Left ventricle myocardium inferior (tissue), 1 donor: ENCODE results near the gene RAD51B. TPM values are rescaled to one million over a fixed set of nuclear protein-coding genes. Genes with fewer than 3 reads are reported as not detected.
"Not testable (repeated sequence)": the region's sequence is repeated elsewhere in the genome, so short reads cannot be mapped to it uniquely, and the experiment has no call there.

ENCODE experiments used
- DNase-seq: peaks from one replicate; pipeline ENCODE4 v3.0.0-alpha.2; 2020
- H3K27ac ChIP-seq: fragments of 200-600 bp; replicated peaks from 2 replicates; pipeline ENCODE4 v1.8.0; 2021
- H3K27me3 ChIP-seq: fragments of 200-600 bp; 2 replicates; pipeline ENCODE4 v1.8.0; 2021; ENCODE audit warnings: low read depth
- H3K36me3 ChIP-seq: fragments of 200-600 bp; 2 replicates; pipeline ENCODE4 v1.8.0; 2021
- H3K4me1 ChIP-seq: fragments of 200-600 bp; 2 replicates; pipeline ENCODE4 v1.8.0; 2021
- H3K4me3 ChIP-seq: fragments of 200-600 bp; 2 replicates; pipeline ENCODE4 v1.8.0; 2021; ENCODE audit warnings: mild to moderate bottlenecking, moderate library complexity
- H3K9me3 ChIP-seq: fragments of 200-600 bp; replicated peaks from 2 replicates; pipeline ENCODE4 v1.8.0; 2021
- intact Hi-C: fragments of 100-400 bp; cut with micrococcal nuclease; formaldehyde crosslinking; loops from one replicate; pipeline ENCODE4 v1.11.0; 2022
- total RNA-seq: library from RNA; stranded (reverse); fragmentation: NEBNext Ultra II Directional; extraction: Animal tissue kit (Norgen Biotek cat#: 25700); gene quantifications from one replicate; pipeline ENCODE4 v1.2.1, GENCODE V29; 2021
- TF ChIP-seq, protein P1 (sequence below): fragments of 200-600 bp; IDR thresholded peaks from 2 replicates; pipeline ENCODE4 v1.8.0; 2021; ENCODE audit warnings: antibody characterized with exemption, mild to moderate bottlenecking, borderline replicate concordance
- donor health status: DM: no; HTN: yes; CAD: no; lungs with severe emphysema.

Gene RAD51B
- total RNA-seq, 1 donor from 2014 or later, result 2.4 TPM

GRCh38 chr14:67963960-67964812 lies 144.6 kb downstream of the RAD51B start:
- DNase-seq, result no peak
- TF ChIP-seq, protein P1, sequence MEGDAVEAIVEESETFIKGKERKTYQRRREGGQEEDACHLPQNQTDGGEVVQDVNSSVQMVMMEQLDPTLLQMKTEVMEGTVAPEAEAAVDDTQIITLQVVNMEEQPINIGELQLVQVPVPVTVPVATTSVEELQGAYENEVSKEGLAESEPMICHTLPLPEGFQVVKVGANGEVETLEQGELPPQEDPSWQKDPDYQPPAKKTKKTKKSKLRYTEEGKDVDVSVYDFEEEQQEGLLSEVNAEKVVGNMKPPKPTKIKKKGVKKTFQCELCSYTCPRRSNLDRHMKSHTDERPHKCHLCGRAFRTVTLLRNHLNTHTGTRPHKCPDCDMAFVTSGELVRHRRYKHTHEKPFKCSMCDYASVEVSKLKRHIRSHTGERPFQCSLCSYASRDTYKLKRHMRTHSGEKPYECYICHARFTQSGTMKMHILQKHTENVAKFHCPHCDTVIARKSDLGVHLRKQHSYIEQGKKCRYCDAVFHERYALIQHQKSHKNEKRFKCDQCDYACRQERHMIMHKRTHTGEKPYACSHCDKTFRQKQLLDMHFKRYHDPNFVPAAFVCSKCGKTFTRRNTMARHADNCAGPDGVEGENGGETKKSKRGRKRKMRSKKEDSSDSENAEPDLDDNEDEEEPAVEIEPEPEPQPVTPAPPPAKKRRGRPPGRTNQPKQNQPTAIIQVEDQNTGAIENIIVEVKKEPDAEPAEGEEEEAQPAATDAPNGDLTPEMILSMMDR, result no peak
- no peaks in the 10 kb centered on the region for H3K4me1 ChIP-seq
- intact Hi-C loops, result no loop called here
- H3K36me3 ChIP-seq, result no peaks in the 10 kb centered on the region
- peak overlapping the region; percentile 12 for H3K27ac ChIP-seq
- H3K27me3 ChIP-seq, result no peaks in the 10 kb centered on the region
- peak overlapping the region; percentile 16 for H3K4me3 ChIP-seq
- no peaks in the 10 kb centered on the region for H3K9me3 ChIP-seq

- H3K27me3 ChIP-seq, result no peaks in the 10 kb centered on the region
- intact Hi-C loops, result no loop called here
- H3K36me3 ChIP-seq, result no peaks in the 10 kb centered on the region
- no peaks in the 10 kb centered on the region for H3K9me3 ChIP-seq
- no peak for DNase-seq
- no peaks in the 10 kb centered on the region for H3K4me1 ChIP-seq
- H3K4me3 ChIP-seq, result no peak overlapping the region
- H3K27ac ChIP-seq, result no peak overlapping the region
- TF ChIP-seq, protein P1, result no peak
These were observed 146.1 kb downstream of the RAD51B start for GRCh38 chr14:67965696-67966095.

DNA sequence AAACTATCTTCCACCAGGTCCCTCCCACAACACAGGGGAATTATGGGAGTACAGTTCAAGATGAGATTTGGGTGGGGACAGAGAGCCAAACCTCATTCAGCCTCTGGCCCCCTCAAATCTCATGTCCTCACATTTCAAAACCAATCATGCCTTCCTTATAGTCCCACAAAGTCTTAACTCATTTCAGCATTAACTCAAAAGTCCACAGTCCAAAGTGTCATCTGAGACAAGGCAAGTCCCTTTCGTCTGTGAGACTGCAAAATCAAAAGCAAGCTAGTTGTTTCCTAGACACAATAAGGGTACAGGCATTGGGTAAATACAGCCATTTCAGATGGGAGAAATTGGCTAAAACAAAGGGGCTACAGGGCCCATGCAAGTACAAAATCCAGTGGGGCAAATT lies 147.6 kb downstream of the RAD51B start:
- Histone ChIP-seq H3K4me1 (no peaks in the 10 kb centered on the region), H3K4me3 (no peak overlapping the region), H3K27ac (no peak overlapping the region), H3K9me3 (no peaks in the 10 kb centered on the region), H3K27me3 (no peaks in the 10 kb centered on the region), H3K36me3 (no peaks in the 10 kb centered on the region)
- no peak for DNase-seq
- intact Hi-C loops, result no loop called here
- TF ChIP-seq, protein P1, result no peak

- H3K36me3 ChIP-seq, H3K27ac ChIP-seq, H3K4me1 ChIP-seq, H3K27me3 ChIP-seq, DNase-seq, H3K9me3 ChIP-seq, H3K4me3 ChIP-seq, intact Hi-C loops: not testable (repeated sequence)
These were observed 148.4 kb downstream of the RAD51B start for GRCh38 chr14:67967970-67968369.

DNA sequence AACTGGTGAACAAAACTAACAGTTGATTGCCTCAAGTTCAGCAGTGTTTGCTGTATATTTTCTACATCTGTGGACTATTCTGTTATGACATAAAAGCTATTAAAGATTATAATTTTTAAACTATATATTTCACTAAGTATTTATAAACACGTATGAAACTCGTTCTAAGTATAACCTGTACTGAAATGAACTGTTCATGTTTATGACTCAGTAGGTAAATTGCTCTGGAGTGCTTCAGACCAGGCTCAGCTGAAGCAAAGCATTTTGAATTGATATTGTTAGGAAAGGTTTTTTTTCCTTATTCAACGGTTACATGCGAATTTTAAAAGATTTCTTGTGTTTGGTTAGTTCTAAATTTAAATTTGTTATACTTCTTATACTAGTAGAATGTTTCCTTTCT lies 151.3 kb downstream of the RAD51B start:
- H3K27ac ChIP-seq, result no peak overlapping the region
- intact Hi-C loops, result no loop called here

More for the DNA sequence above, 151.3 kb downstream of the RAD51B start:
- H3K4me1 ChIP-seq, result no peaks in the 10 kb centered on the region
- TF ChIP-seq, protein P1, result no peak
- H3K9me3 ChIP-seq, result no peaks in the 10 kb centered on the region
- no peak overlapping the region for H3K4me3 ChIP-seq
- H3K27me3 ChIP-seq, result no peaks in the 10 kb centered on the region
- no peak for DNase-seq
- H3K36me3 ChIP-seq, result no peaks in the 10 kb centered on the region
